22Rv1 (cell line): ENCODE results near the gene SP1.

Source experiments
- ZFX ChIP-seq: fragments of 450-650 bp; IDR thresholded peaks from 2 replicates; pipeline ENCODE4 v1.6.1; 2017; ENCODE audit warnings: antibody characterized with exemption, borderline replicate concordance
- TF ChIP-seq, protein P1 (sequence below): fragments of 450-650 bp; IDR thresholded peaks from 2 replicates; pipeline ENCODE4 v1.5.1; 2017; ENCODE audit warnings: mild to moderate bottlenecking

GRCh38 chr12:53441040-53441833 lies 61.3 kb downstream of the SP1 start, which contains the start of gene PRR13:
- TF ChIP-seq, protein P1, sequence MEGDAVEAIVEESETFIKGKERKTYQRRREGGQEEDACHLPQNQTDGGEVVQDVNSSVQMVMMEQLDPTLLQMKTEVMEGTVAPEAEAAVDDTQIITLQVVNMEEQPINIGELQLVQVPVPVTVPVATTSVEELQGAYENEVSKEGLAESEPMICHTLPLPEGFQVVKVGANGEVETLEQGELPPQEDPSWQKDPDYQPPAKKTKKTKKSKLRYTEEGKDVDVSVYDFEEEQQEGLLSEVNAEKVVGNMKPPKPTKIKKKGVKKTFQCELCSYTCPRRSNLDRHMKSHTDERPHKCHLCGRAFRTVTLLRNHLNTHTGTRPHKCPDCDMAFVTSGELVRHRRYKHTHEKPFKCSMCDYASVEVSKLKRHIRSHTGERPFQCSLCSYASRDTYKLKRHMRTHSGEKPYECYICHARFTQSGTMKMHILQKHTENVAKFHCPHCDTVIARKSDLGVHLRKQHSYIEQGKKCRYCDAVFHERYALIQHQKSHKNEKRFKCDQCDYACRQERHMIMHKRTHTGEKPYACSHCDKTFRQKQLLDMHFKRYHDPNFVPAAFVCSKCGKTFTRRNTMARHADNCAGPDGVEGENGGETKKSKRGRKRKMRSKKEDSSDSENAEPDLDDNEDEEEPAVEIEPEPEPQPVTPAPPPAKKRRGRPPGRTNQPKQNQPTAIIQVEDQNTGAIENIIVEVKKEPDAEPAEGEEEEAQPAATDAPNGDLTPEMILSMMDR = no peak; the same call in 1 of the 2 replicates
- no peak for TF ChIP-seq ZFX
